ENCODE data around the gene EPHB2. TPM values are rescaled to one million over a fixed set of nuclear protein-coding genes. Genes with fewer than 3 reads are reported as not detected.

The EPHB2 gene
- total and polyA plus RNA-seq, 3 donors from 2014 or later, result 7.7 to 9.4 (median 8.2) TPM

DNA sequence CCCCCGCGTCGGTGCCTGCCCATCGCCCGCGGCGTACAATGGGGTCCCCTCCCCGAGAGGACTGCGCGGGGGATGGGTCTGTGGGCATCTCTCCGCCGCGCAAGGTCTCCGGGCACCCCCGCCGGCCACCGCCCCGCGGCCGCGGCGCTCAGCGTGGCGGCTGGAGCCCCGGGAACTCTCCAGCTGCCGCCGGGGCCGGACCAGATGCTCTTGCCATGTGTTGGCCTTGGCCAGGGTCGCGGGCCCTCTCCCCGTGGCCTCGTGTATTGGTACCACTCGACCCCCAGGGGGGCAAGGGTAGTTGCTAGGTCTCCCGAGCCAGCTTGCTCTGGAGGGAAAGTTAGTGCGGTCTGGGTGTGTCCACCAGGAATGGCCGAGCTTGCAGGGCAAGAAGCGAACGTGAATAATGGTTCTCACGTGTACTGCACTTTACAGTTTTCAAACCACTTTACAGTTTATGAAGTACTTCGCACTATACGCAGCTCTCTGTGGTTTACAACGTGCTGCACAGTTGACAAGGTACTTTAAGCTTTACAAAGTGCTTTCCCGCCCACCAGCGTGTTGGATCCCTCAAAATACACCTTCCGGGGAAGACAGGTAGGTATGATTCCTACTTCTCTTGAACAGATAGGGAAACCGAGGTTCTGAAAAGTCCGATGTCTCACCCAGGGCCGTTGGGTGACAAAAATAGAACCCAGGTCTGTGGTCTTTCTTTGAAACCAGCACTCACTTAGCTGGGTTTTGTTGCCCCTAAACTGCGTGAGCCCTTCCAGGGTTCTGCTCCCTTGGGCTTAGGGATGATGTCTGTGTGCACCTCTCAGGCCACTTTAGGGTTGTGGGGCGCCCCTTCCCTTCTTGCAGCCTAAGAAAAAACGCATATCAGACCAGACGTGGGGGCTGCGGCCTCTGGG is 1.2 kb downstream of the EPHB2 start:
- no peaks in the 10 kb centered on the region for H3K36me3 ChIP-seq (ENCODE audit: low read depth, missing control alignments)
- peak overlapping the region; percentile 47 to 49 for H3K4me3 ChIP-seq
- intact Hi-C loops (cut with DNase I; ENCODE audit: low total_unique reads), result no loop called here
- H3K9me3 ChIP-seq, result no peaks in the 10 kb centered on the region
- H3K4me1 ChIP-seq, result peaks cover 7% of the 10 kb centered on the region
- no peaks in the 10 kb centered on the region for H3K27me3 ChIP-seq
- no peak overlapping the region for H3K27ac ChIP-seq
- peak; percentile 18 for DNase-seq
- WGBS, 2 donors, result 17 to 45% methylated on average over 15 to 51 of the region's 53 CpGs
- no peak for TF ChIP-seq POLR2A (IDR thresholded peaks at IDR 0.05)
- TF ChIP-seq, protein P1, sequence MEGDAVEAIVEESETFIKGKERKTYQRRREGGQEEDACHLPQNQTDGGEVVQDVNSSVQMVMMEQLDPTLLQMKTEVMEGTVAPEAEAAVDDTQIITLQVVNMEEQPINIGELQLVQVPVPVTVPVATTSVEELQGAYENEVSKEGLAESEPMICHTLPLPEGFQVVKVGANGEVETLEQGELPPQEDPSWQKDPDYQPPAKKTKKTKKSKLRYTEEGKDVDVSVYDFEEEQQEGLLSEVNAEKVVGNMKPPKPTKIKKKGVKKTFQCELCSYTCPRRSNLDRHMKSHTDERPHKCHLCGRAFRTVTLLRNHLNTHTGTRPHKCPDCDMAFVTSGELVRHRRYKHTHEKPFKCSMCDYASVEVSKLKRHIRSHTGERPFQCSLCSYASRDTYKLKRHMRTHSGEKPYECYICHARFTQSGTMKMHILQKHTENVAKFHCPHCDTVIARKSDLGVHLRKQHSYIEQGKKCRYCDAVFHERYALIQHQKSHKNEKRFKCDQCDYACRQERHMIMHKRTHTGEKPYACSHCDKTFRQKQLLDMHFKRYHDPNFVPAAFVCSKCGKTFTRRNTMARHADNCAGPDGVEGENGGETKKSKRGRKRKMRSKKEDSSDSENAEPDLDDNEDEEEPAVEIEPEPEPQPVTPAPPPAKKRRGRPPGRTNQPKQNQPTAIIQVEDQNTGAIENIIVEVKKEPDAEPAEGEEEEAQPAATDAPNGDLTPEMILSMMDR (IDR thresholded peaks at IDR 0.05), result no peak

DNA sequence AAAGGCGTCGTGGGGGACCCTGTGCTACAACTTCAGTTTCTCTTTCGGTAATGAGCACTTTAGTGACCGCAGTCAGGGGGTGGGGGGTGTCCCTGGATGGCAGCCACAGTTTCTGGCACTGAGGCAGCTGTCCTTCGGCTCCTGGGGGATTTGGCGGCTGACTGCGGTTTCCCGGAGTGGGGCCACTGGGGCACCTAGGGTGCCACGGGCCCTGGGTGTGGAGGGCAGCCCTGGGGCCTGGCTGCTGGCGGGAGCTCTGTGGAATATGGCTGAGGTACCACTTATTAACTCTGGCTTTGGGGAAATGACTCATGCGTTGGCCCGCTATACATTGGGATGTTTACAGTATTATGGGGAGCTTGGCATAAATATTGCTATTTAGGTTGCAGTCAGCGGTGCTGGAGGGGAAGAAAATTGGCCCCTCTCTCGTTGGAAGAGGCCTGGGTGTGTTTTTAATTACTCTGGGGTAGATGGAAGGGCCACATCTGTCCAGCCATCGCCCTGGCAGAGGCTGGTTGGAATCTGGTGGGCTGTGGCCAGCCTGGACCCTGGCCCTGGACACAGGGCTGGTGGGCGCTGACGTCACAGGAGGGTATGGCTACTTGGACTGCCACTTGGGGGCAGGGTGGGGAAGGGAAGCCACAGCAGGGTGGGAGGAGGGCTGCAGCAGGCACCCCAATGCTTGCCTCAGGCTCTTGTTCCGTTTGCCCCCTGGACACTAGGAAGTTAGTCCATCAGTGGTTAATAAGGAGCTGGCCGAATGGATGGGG is 2.0 kb downstream of the EPHB2 start:
- Histone ChIP-seq H3K4me3 (no peak overlapping the region), H3K27ac (no peak overlapping the region), H3K27me3 (no peaks in the 10 kb centered on the region), H3K36me3 (ENCODE audit: low read depth, missing control alignments) (no peaks in the 10 kb centered on the region), H3K4me1 (peaks cover 7% of the 10 kb centered on the region), H3K9me3 (no peaks in the 10 kb centered on the region)
- TF ChIP-seq, protein P1 (IDR thresholded peaks at IDR 0.05), result no peak
- TF ChIP-seq POLR2A (IDR thresholded peaks at IDR 0.05), result no peak
- 72 to 76% methylated on average over 18 of the region's 19 CpGs for WGBS, 2 donors
- DNase-seq, result no peak
- intact Hi-C loops (cut with DNase I; ENCODE audit: low total_unique reads), result no loop called here

DNA sequence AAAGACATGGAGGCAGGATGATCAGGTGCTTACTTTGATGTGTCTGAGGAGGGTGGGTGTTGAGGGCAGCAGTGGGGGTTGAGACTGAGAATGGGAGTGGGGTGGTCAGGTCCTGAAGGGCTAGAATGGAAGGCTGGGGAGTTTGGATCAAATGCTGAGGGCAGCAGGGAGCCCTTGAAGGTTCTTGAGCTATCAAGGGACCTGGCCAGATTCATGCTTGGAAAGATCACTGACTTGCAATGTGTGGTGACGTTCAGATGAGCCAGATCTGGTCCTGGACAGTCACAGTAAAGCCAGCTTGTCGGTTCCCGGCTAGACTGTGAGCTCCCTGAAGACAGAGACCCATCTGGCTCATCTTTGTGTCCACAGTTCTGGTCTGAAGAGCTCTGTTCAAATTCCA is 3.8 kb downstream of the EPHB2 start:
- Histone ChIP-seq H3K4me3 (no peak overlapping the region), H3K9me3 (no peaks in the 10 kb centered on the region), H3K27me3 (no peaks in the 10 kb centered on the region), H3K36me3 (ENCODE audit: low read depth, missing control alignments) (no peaks in the 10 kb centered on the region), H3K4me1 (peaks cover 7% of the 10 kb centered on the region), H3K27ac (no peak overlapping the region)
- DNase-seq, result no peak
- intact Hi-C loops (cut with DNase I; ENCODE audit: low total_unique reads), result no loop called here
- WGBS, 2 donors, result 86 to 93% methylated on average over 3 of the region's 3 CpGs
- TF ChIP-seq POLR2A (IDR thresholded peaks at IDR 0.05), result no peak
- TF ChIP-seq, protein P1 (IDR thresholded peaks at IDR 0.05), result no peak

DNA sequence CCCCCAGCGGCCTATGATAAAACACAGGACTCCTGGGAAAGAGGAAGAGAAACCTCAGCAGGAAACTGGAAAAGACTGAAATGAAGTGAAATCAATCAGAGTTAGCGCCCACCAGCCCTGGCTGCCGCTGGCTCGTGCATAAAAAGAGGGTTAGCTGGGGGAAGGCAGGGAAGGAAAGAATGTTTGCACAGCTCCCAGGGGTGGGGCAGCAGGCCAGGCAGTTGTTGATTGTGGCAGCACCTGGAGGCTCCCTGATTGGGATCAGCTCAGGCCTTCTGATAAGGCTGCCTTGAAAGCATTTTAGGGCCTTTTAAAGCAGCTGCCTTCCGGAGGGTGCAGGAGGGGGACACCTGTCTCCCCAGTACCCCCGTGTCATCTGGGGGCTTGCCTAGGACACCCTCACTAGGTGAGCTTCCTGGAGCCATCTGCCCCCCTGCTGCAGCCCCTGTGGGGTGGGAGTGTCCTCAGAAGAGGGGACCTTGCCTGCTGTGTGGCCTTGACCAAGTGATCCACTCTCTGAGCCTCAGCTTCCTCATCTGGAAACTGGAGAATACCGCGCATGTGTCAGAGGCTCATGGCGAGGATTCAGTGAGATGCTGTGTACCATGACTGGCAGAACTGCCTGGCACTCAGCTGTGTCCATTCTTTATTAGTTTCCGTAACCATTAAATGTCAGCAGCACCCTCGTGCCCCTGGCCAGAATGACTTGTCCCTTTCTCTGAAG is 6.6 kb downstream of the EPHB2 start:
- intact Hi-C loops (cut with DNase I; ENCODE audit: low total_unique reads), result no loop called here
- Histone ChIP-seq H3K36me3 (ENCODE audit: low read depth, missing control alignments) (no peaks in the 10 kb centered on the region), H3K4me1 (no peaks in the 10 kb centered on the region), H3K4me3 (no peak overlapping the region), H3K27me3 (no peaks in the 10 kb centered on the region), H3K27ac (no peak overlapping the region), H3K9me3 (no peaks in the 10 kb centered on the region)
- TF ChIP-seq, protein P1 (IDR thresholded peaks at IDR 0.05), result no peak
- TF ChIP-seq POLR2A (IDR thresholded peaks at IDR 0.05), result no peak
- WGBS, 2 donors, result 79 to 81% methylated on average over 10 to 11 of the region's 11 CpGs
- DNase-seq, result no peak

Data from testis (tissue), 3 donors.